ENCODE measurements around the gene PDX1. TPM values are rescaled to one million over a fixed set of nuclear protein-coding genes. Genes with fewer than 3 reads are reported as not detected.

The PDX1 gene
- total RNA-seq, 2 donors from 2014 or later = not detected

GRCh38 chr13:27952876-27953675, 33.3 kb downstream of the PDX1 start:
- no peak for DNase-seq (ENCODE audit: low spot score)
- TF ChIP-seq CTCF (IDR thresholded peaks at IDR 0.05) = no peak
- Histone ChIP-seq H3K9me3 (no peaks in the 10 kb centered on the region), H3K4me1 (peaks cover 0 to 15% of the 10 kb centered on the region in 2 donors), H3K4me3 (peak overlapping the region; percentile 21 to 45), H3K27me3 (peaks cover 33 to 38% of the 10 kb centered on the region in 2 donors), H3K36me3 (no peaks in the 10 kb centered on the region), H3K27ac (no peak overlapping the region)

DNA sequence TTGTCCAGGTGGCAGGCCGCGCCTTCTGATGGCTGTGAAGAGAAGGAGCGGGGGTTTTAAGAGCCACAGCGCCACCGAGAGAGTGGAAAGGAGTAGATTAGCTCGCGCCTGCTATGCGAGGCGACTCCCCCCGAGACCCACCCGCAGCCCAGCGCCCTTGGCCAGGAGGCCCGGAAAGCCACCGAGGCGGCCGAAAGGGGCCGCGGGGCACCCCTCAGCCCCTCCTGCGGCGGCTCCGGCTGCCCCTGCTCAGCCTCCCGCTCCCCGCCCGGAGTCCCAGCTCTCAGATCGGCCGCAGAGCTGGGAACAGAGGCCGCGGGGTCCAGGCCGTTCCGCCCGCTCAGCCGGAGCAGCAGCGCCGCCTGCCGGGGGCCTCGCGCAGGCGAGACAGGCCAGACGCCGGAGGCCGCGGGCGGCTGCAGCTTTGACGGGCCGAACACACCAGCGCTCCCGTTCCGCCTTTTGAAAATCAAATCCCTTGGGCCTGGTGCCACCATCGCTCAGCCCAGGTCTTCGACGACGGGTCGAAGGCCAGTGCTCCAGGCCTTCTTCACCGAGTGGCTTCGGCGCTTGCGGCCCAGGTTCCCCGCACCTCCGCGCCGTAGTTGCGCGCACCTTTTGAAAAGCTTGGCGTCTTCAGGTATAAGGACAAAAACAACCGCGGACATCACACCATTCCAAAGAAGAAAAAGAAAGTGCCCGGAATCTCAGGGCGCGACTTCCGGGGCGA, 34.0 kb downstream of the PDX1 start:
- H3K27ac ChIP-seq = no peak overlapping the region
- peak; percentile 84 to 91 for TF ChIP-seq CTCF (IDR thresholded peaks at IDR 0.05)
- H3K27me3 ChIP-seq = peaks cover 35 to 46% of the 10 kb centered on the region in 2 donors

GRCh38 chr13:27954406-27954851, 34.6 kb downstream of the PDX1 start:
- no peak for DNase-seq (ENCODE audit: low spot score)
- Histone ChIP-seq H3K27ac (no peak overlapping the region), H3K4me3 (peak overlapping the region; percentile 21 to 45), H3K4me1 (peaks cover 0 to 15% of the 10 kb centered on the region in 2 donors), H3K27me3 (peaks cover 38 to 52% of the 10 kb centered on the region in 2 donors), H3K36me3 (no peaks in the 10 kb centered on the region), H3K9me3 (no peaks in the 10 kb centered on the region)
- TF ChIP-seq CTCF (IDR thresholded peaks at IDR 0.05) = no peak

More for the DNA sequence above, 34.0 kb downstream of the PDX1 start:
- H3K4me1 ChIP-seq = peaks cover 0 to 15% of the 10 kb centered on the region in 2 donors
- no peak for DNase-seq (ENCODE audit: low spot score)
- H3K9me3 ChIP-seq = no peaks in the 10 kb centered on the region
- peak overlapping the region; percentile 21 to 45 for H3K4me3 ChIP-seq
- no peaks in the 10 kb centered on the region for H3K36me3 ChIP-seq

GRCh38 chr13:27955014-27955591, 35.3 kb downstream of the PDX1 start:
- H3K27ac ChIP-seq = no peak overlapping the region
- peaks cover 41 to 58% of the 10 kb centered on the region in 2 donors for H3K27me3 ChIP-seq
- TF ChIP-seq CTCF (IDR thresholded peaks at IDR 0.05) = no peak
- H3K9me3 ChIP-seq = no peaks in the 10 kb centered on the region
- DNase-seq (ENCODE audit: low spot score) = no peak
- no peaks in the 10 kb centered on the region for H3K36me3 ChIP-seq
- H3K4me1 ChIP-seq = peaks cover 0 to 17% of the 10 kb centered on the region in 2 donors
- no peak overlapping the region for H3K4me3 ChIP-seq

- no peak for DNase-seq (ENCODE audit: low spot score)
- Histone ChIP-seq H3K36me3 (no peaks in the 10 kb centered on the region), H3K27me3 (peaks cover 41 to 74% of the 10 kb centered on the region in 2 donors), H3K27ac (no peak overlapping the region), H3K9me3 (no peaks in the 10 kb centered on the region), H3K4me3 (no peak overlapping the region), H3K4me1 (peaks cover 0 to 30% of the 10 kb centered on the region in 2 donors)
- no peak for TF ChIP-seq CTCF (IDR thresholded peaks at IDR 0.05)
These were observed 36.9 kb downstream of the PDX1 start for GRCh38 chr13:27956576-27957300.

Data from right atrium auricular region (tissue), 2 donors.